Glutamatergic neuron (in vitro differentiated cells): ENCODE measurements around the gene NOP9. TPM values are rescaled to one million over a fixed set of nuclear protein-coding genes. Genes with fewer than 3 reads are reported as not detected.

Experiments
- DNase-seq: peaks from one replicate; pipeline ENCODE4 v3.0.0; 2022
- H3K27ac Mint-ChIP-seq: one replicate; pipeline ENCODE4 v1.8.0; 2020; ENCODE audit warnings: mild to moderate bottlenecking, mixed read lengths, inconsistent platforms; ENCODE audit not compliant: unreplicated experiment
- H3K27me3 Mint-ChIP-seq: one replicate; pipeline ENCODE4 v1.8.0; 2020; ENCODE audit warnings: mild to moderate bottlenecking, moderate library complexity, mixed read lengths, inconsistent platforms; ENCODE audit not compliant: unreplicated experiment
- H3K36me3 Mint-ChIP-seq: one replicate; pipeline ENCODE4 v1.8.0; 2020; ENCODE audit warnings: mild to moderate bottlenecking, mixed read lengths, inconsistent platforms; ENCODE audit not compliant: unreplicated experiment
- H3K4me1 Mint-ChIP-seq: one replicate; pipeline ENCODE4 v1.8.0; 2020; ENCODE audit warnings: mild to moderate bottlenecking, low read depth, mixed read lengths, inconsistent platforms; ENCODE audit not compliant: unreplicated experiment
- H3K4me3 Mint-ChIP-seq: one replicate; pipeline ENCODE4 v1.8.0; 2020; ENCODE audit warnings: mild to moderate bottlenecking, mixed read lengths, inconsistent platforms; ENCODE audit not compliant: unreplicated experiment
- H3K9me3 Mint-ChIP-seq: one replicate; pipeline ENCODE4 v1.8.0; 2020; ENCODE audit warnings: mild to moderate bottlenecking, moderate library complexity, mixed read lengths, inconsistent platforms; ENCODE audit not compliant: unreplicated experiment
- total RNA-seq: library from RNA; stranded (reverse); fragmentation: NEBNext Ultra II Directional; extraction: Animal tissue kit (Norgen Biotek cat#: 25700); gene quantifications from one replicate; pipeline ENCODE4 v1.2.1, GENCODE V29; 2021; ENCODE audit not compliant: unreplicated experiment
- TF ChIP-seq, protein P1 (sequence below): fragments of 200-600 bp; sonication (generic); IDR thresholded peaks from one replicate; pipeline ENCODE4 v1.5.0; 2021; ENCODE audit not compliant: partially characterized antibody, unreplicated experiment

Gene NOP9
- total RNA-seq, 1 donor from 2014 or later: 29.2 TPM

DNA sequence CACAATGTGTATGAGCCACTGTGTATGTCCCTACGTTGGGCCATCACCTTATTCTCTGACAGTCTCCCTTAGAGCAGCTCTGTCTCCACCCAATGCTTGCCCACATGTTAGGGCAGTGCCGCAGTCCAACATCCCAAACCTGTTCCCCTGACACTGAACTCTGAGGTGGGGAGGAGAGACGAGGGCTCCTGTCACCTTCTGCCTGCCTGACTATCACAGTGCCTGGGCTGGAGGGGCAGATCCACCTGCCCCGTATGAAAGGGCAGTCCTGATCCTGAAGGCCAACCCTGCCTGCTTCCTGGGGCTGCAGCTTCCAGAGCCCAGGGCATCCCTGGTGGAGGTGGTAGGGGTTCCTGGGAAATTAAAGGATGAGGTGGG is 38.9 kb upstream of the NOP9 start:
- Mint-ChIP-seq H3K36me3 (no peaks in the 10 kb centered on the region), H3K4me3 (no peak overlapping the region), H3K27ac (no peak overlapping the region), H3K27me3 (peaks cover 8% of the 10 kb centered on the region), H3K4me1 (no peaks in the 10 kb centered on the region), H3K9me3 (peaks cover 1% of the 10 kb centered on the region)
- no peak for DNase-seq
- TF ChIP-seq, protein P1, sequence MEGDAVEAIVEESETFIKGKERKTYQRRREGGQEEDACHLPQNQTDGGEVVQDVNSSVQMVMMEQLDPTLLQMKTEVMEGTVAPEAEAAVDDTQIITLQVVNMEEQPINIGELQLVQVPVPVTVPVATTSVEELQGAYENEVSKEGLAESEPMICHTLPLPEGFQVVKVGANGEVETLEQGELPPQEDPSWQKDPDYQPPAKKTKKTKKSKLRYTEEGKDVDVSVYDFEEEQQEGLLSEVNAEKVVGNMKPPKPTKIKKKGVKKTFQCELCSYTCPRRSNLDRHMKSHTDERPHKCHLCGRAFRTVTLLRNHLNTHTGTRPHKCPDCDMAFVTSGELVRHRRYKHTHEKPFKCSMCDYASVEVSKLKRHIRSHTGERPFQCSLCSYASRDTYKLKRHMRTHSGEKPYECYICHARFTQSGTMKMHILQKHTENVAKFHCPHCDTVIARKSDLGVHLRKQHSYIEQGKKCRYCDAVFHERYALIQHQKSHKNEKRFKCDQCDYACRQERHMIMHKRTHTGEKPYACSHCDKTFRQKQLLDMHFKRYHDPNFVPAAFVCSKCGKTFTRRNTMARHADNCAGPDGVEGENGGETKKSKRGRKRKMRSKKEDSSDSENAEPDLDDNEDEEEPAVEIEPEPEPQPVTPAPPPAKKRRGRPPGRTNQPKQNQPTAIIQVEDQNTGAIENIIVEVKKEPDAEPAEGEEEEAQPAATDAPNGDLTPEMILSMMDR: no peak

DNA sequence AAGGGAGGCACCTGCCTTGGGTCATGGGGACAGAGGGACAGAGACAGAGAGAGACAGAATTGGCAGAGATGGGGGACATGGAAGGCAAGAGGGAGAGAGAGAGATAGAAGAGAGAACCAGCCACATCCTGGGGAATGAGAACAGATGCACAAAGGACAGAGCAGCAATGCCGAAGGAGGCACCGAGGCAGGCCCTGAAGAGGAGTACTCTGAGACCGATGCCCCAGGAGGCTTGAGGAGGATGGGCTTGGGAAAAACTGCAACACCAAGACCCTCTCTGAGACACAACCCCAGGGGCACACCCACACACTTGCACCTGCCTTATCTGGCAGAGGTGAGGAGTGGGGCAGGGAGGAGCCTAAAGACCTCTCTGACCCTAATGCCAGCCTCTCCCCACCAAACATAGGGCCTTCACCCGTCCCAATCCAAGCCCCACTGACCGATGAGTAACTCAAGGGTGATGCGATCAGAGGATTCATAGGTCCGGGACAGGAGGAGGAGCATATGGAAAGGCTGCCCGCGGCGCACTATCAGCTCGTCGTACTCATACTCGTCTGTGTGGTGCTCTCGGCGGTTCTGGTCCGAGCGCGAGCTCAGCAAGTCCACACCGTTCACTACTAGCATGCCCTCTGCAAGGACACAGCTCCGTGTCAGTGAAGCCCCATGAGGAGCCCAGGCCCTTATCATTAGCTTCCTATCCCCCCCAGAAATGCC is 38.2 kb upstream of the NOP9 start:
- Mint-ChIP-seq H3K27me3 (peaks cover 8% of the 10 kb centered on the region), H3K36me3 (no peaks in the 10 kb centered on the region), H3K4me3 (no peak overlapping the region), H3K27ac (no peak overlapping the region), H3K9me3 (peaks cover 1% of the 10 kb centered on the region), H3K4me1 (no peaks in the 10 kb centered on the region)
- TF ChIP-seq, protein P1: no peak
- DNase-seq: no peak

DNA sequence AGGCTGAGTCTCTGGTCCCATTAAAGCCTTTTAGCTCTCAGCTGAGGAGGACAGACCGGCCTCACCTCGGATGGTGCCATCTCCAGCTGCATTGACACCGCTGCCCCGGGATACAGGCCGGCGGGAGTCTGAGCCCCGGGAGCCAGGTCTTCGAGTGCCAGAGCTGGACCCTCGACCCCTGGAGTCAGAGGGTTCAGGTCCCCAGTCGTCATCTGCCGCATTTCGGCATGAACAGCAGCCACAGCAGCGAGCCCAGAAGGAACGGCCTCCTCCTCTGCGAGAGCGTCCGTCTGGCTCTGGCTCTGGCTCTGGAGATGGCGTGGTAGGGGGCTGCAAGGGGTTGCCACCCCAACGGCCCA is 37.7 kb upstream of the NOP9 start:
- peaks cover 6% of the 10 kb centered on the region for H3K27me3 Mint-ChIP-seq

GRCh38 chr14:24262821-24263733 is 36.6 kb upstream of the NOP9 start, which contains the start of gene TGM1:
TSS of gene TGM1 (minus strand) at chr14:24263177. CDS start at chr14:24262352, 825 bp downstream.
- TF ChIP-seq, protein P1: no peak
- Mint-ChIP-seq H3K4me3 (no peak within 1 kb of the TSS), H3K27ac (no peak within 1 kb of the TSS), H3K9me3 (peaks cover 1% of the 10 kb centered on the region), H3K36me3 (no peaks in the 10 kb centered on the region), H3K27me3 (peaks cover 7% of the 10 kb centered on the region), H3K4me1 (no peaks in the 10 kb centered on the region)
- no peak for DNase-seq

More for the DNA sequence above, 37.7 kb upstream of the NOP9 start:
- Mint-ChIP-seq H3K36me3 (no peaks in the 10 kb centered on the region), H3K27ac (no peak overlapping the region), H3K4me3 (no peak overlapping the region), H3K9me3 (peaks cover 1% of the 10 kb centered on the region), H3K4me1 (no peaks in the 10 kb centered on the region)
- TF ChIP-seq, protein P1: no peak
- DNase-seq: no peak

DNA sequence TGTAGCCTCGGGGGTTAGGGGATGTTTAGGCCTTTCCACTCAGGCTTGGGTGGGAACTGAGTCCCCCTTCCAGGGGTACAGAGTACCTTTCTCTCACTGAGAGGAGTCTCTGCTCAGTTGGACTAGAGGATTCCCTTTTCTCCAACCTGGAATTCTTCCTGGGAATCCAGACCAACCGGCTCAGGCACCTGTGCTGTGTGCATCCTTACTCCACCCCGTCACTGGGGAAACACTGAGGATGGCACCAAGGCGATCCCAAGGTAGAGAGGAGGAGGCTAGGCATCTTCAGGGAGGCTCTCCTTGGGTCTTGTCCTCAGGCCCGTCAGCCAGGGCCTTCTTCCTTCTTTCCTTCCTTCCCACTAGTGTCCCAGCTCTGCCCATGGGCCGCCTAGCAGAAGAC is 35.8 kb upstream of the NOP9 start:
- H3K9me3 Mint-ChIP-seq: peaks cover 1% of the 10 kb centered on the region
- no peak overlapping the region for H3K4me3 Mint-ChIP-seq
- no peak overlapping the region for H3K27ac Mint-ChIP-seq
- no peaks in the 10 kb centered on the region for H3K4me1 Mint-ChIP-seq
- no peak for DNase-seq
- TF ChIP-seq, protein P1: no peak
- H3K27me3 Mint-ChIP-seq: peaks cover 7% of the 10 kb centered on the region
- H3K36me3 Mint-ChIP-seq: no peaks in the 10 kb centered on the region
